Measurements from ENCODE around the gene BEGAIN. TPM values are rescaled to one million over a fixed set of nuclear protein-coding genes. Genes with fewer than 3 reads are reported as not detected.

BEGAIN gene
- total and polyA plus RNA-seq, 2 experiments from 2014 or later: not detected

DNA sequence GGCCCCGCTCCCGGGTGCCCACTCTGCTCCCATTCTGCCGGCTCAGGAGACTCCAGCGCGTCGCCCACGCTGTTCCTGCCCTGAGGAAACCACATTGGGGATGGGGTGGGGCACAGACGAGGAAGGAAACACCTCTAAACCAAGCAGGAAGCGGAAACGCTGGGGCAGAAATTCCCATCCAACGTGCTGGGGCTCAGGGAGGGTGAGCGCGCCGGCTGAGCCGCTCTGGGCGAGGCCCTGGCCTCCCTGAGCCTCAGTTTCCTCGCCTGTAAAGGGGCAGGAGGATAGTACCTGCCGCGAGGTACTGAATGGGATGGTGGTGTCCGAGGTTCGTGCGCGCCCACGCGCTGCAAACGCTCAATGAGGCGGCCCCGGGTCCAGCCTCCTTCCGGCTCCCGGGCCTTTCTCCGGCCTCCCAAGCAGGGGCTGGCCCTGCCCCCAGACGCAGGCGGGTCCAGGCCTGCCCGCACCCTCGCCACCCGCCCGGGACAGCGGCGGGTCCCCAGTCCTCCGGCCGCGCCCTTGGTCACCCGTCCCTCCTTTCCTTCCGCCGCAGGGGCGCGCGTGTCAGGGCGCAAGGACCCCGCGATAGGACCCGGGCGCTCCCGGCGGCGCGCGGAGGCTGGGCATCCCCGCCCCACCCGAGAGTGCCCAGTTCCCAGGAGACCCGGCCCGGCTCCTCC, 673 bp downstream of the BEGAIN start:
- H3K27ac ChIP-seq: no peak overlapping the region
- H3K36me3 ChIP-seq: no peaks in the 10 kb centered on the region
- H3K27me3 ChIP-seq: peaks cover 71% of the 10 kb centered on the region
- TF ChIP-seq, protein P1, sequence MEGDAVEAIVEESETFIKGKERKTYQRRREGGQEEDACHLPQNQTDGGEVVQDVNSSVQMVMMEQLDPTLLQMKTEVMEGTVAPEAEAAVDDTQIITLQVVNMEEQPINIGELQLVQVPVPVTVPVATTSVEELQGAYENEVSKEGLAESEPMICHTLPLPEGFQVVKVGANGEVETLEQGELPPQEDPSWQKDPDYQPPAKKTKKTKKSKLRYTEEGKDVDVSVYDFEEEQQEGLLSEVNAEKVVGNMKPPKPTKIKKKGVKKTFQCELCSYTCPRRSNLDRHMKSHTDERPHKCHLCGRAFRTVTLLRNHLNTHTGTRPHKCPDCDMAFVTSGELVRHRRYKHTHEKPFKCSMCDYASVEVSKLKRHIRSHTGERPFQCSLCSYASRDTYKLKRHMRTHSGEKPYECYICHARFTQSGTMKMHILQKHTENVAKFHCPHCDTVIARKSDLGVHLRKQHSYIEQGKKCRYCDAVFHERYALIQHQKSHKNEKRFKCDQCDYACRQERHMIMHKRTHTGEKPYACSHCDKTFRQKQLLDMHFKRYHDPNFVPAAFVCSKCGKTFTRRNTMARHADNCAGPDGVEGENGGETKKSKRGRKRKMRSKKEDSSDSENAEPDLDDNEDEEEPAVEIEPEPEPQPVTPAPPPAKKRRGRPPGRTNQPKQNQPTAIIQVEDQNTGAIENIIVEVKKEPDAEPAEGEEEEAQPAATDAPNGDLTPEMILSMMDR (IDR thresholded peaks at IDR 0.05; ENCODE audit: low read depth, low read length): no peak
- H3K4me3 ChIP-seq: peak overlapping the region; percentile 44
- no peaks in the 10 kb centered on the region for H3K9me3 ChIP-seq (ENCODE audit: low read depth)
- no peaks in the 10 kb centered on the region for H3K4me1 ChIP-seq (ENCODE audit: low read depth)
- DNase-seq (ENCODE audit: low read depth in 1 of 2, low spot score in 1 of 2): peak; percentile 15 to 38

DNA sequence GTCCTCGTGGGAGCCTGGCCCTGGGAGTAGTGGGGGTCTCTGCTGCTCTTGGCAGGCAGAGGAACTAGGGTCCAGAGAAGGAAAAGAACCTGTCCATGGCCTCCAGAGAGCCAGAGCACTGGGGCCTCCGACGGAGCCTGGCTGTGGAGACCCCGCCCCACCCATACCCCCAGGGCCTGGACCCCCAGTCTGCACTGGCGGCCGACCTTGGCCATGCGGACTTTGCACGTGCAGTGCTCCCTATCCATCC, 1.1 kb downstream of the BEGAIN start:
- DNase-seq (ENCODE audit: low read depth in 1 of 2, low spot score in 1 of 2): no peak
- H3K27me3 ChIP-seq: peaks cover 69% of the 10 kb centered on the region
- TF ChIP-seq, protein P1 (IDR thresholded peaks at IDR 0.05; ENCODE audit: low read depth, low read length): no peak
- no peaks in the 10 kb centered on the region for H3K4me1 ChIP-seq (ENCODE audit: low read depth)
- H3K27ac ChIP-seq: no peak overlapping the region
- peak overlapping the region; percentile 44 for H3K4me3 ChIP-seq
- H3K36me3 ChIP-seq: no peaks in the 10 kb centered on the region
- H3K9me3 ChIP-seq (ENCODE audit: low read depth): no peaks in the 10 kb centered on the region

DNA sequence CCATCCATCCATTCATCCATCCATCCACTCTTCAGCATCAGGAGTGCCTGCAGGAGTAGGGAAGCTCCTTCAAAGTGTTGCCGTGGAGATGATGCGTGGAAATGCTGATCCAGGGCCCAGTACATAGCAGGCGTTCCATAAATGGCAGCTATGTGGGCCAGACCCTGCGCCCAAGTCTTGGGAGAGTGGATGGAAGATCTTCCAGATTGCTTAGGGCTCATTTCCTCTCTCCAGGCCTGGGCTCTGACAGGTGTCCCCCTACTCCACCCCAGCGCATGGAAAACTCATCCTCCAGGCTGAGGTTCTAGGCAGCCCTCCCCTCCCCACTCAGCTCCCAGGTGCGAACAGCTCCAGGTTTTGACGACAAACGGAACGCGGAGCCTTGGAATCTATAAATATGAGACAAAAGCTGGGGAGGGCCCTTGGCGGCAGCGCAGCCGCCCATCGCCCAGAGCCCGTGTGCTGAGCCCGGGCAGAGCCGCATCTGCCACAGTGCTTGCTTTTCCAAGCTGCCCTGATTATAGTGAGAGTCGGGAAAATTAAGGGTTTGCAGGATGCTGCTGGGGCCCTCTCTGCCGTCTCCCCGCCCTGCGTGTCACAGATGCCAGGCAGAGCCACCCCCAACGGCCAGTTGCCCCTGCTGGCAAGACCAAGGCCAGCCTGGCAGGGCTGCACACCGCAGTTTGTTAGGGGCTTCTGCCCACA, 1.6 kb downstream of the BEGAIN start:
- H3K4me3 ChIP-seq: no peak overlapping the region
- DNase-seq (ENCODE audit: low read depth in 1 of 2, low spot score in 1 of 2): no peak
- H3K27me3 ChIP-seq: peaks cover 64% of the 10 kb centered on the region
- no peaks in the 10 kb centered on the region for H3K9me3 ChIP-seq (ENCODE audit: low read depth)
- H3K27ac ChIP-seq: no peak overlapping the region
- H3K4me1 ChIP-seq (ENCODE audit: low read depth): no peaks in the 10 kb centered on the region
- TF ChIP-seq, protein P1 (IDR thresholded peaks at IDR 0.05; ENCODE audit: low read depth, low read length): no peak
- H3K36me3 ChIP-seq: no peaks in the 10 kb centered on the region

DNA sequence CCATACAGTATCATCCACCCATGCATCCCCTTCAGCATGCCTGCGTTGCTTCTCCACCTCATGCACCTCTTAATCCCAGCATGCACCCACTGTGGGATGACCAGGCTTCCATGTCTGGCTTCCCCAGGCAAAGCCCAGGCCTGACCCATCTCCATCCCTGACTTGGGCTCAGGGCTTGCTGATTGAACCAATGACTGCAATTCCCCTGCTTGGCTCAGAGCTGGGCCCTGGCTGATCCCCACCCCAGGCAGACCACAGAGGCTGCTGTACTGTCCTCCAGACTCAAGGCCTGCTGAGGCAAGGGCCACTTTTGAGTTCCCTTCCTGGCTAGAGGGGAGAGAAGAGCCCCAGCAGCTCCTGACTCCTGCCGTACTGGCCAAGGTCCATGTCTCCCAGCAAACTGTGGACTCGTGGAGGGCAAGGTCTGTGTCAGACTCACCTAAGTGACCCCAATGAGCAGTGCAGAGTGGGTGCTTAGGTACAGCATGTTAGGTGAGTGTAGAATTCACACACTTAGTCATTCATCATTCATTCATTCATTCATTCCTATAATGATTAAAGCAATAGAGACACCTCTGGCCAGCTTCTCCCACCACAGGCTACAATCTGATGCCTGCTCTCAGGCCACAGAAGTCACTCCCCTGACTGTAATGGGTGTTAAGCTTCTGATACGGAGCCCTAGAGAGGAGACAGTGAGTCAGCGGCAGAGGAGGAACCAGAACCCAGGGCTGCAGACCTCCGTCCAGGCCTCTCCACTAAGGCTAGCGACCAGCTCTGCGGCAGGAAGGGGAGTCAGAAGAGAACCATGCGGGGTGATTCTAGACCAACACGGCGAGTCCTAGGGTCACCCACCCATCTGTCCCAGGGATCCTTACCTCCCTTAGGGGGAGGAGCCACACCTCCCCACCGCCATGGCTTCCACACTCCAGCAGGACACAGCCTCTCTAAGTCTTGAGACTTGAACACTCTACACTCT, 2.9 kb downstream of the BEGAIN start:
- Histone ChIP-seq H3K4me1 (ENCODE audit: low read depth) (no peaks in the 10 kb centered on the region), H3K4me3 (no peak overlapping the region), H3K27ac (no peak overlapping the region), H3K27me3 (peaks cover 53% of the 10 kb centered on the region), H3K9me3 (ENCODE audit: low read depth) (no peaks in the 10 kb centered on the region), H3K36me3 (no peaks in the 10 kb centered on the region)
- TF ChIP-seq, protein P1 (IDR thresholded peaks at IDR 0.05; ENCODE audit: low read depth, low read length): no peak
- DNase-seq (ENCODE audit: low read depth in 1 of 2, low spot score in 1 of 2): no peak

DNA sequence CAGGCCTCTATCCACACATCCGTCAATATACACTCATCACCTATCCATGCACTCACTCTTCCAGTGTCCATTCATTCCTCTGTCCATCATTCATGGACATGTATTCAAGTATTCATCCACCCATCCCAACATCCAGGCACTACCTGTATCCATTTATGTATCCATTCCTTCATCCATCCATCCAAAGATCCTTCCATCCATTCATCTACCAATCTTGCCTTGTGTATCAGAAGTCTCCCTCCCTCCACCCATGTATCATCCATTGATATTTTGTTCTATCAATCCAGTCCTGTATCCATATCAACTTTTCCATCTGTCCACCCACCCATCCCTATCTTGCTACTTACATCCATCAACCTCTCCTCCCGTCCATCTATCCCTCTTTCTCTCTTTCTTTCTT, 4.0 kb downstream of the BEGAIN start:
- H3K27me3 ChIP-seq: peaks cover 43% of the 10 kb centered on the region

More for the DNA sequence above, 4.0 kb downstream of the BEGAIN start:
- TF ChIP-seq, protein P1 (IDR thresholded peaks at IDR 0.05; ENCODE audit: low read depth, low read length): no peak
- no peaks in the 10 kb centered on the region for H3K9me3 ChIP-seq (ENCODE audit: low read depth)
- H3K4me1 ChIP-seq (ENCODE audit: low read depth): no peaks in the 10 kb centered on the region
- no peak overlapping the region for H3K4me3 ChIP-seq
- H3K36me3 ChIP-seq: no peaks in the 10 kb centered on the region
- H3K27ac ChIP-seq: no peak overlapping the region
- no peak for DNase-seq (ENCODE audit: low read depth in 1 of 2, low spot score in 1 of 2)
